ENCODE data around the gene AGMO.

AGMO gene

GRCh38 chr7:15396210-15397158 lies 165.3 kb downstream of the AGMO start:
- TF ChIP-seq ZFX (IDR thresholded peaks at IDR 0.05) (no peak), CTCF (conservative IDR thresholded peaks at IDR 0.05) (no peak)
- peak overlapping the region; percentile 35; the same call in 1 of the 2 replicates for H3K27ac ChIP-seq

DNA sequence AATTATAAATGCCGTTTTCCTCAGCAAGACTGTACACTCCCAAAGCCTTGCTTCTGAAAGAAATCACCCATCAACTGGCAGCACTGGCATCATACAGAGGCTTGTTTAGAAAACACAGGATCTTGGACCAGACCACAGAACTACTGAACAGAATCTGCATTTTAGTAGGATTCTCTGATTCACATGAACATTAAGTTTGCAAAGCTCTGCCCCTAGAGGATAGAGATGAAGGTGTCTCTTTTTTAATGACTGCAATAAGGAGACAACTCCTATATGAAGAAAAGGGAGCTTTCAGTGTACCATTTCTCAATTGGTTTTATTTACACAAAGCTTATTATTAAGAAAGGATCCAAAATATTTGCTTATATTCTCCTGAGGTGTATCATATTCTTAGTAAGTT lies 172.7 kb downstream of the AGMO start:
- TF ChIP-seq CTCF (conservative IDR thresholded peaks at IDR 0.05) (peak; percentile 42), ZFX (IDR thresholded peaks at IDR 0.05) (no peak)
- H3K27ac ChIP-seq, result no peak overlapping the region

DNA sequence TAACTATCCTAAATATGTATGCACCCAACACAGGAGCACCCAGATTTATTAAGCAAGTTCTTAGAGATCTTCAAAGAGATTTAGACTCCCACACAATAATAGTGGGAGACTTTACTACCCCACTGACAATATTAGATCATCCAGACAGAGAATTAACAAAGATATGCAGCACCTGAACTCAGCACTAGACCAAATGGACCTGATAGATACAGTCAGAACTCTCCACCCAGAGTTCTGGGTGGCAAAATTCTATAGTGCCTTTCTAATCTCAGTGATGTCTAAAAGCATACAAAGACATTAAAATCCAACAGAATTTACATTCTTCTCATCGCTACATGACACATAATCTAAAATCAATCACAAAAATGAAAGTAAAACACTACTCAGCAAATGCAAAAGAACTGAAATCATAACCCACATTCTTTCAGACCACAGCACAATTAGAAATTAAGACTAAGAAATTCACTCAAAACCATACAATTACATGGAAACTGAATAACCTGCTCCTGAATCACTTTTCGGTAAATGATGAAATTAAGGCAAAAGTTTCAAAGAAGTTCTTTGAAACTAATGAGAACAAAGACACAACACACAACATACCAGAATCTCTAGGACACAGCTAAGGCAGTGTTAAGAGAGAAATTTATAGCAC lies 183.2 kb downstream of the AGMO start:
- no peak overlapping the region for H3K27ac ChIP-seq
- no peak for TF ChIP-seq CTCF (conservative IDR thresholded peaks at IDR 0.05)

DNA sequence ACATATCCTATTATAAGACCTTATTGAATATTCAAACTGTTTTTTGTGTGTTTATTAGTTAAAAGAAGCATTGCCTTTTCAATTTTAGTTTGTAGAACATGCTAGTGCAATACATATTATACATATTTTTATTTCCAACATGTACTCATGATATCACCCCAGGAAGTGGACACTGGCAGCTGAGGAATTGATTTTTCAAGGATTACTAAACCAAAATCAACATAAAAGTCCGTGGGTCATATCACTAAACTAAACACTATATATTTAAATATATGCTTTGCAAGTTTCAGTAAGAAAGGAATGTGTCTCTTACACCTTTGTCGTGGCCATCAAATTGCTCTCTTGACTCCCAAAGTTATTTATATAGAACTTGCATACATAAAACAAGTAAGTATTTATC lies 185.2 kb downstream of the AGMO start:
- no peak overlapping the region for H3K27ac ChIP-seq
- TF ChIP-seq CTCF (conservative IDR thresholded peaks at IDR 0.05) (no peak), ZFX (IDR thresholded peaks at IDR 0.05) (no peak)

GRCh38 chr7:15370441-15370840 lies 191.4 kb downstream of the AGMO start:
- H3K27ac ChIP-seq, result no peak overlapping the region
- TF ChIP-seq CTCF (conservative IDR thresholded peaks at IDR 0.05) (no peak), ZFX (IDR thresholded peaks at IDR 0.05) (no peak)

DNA sequence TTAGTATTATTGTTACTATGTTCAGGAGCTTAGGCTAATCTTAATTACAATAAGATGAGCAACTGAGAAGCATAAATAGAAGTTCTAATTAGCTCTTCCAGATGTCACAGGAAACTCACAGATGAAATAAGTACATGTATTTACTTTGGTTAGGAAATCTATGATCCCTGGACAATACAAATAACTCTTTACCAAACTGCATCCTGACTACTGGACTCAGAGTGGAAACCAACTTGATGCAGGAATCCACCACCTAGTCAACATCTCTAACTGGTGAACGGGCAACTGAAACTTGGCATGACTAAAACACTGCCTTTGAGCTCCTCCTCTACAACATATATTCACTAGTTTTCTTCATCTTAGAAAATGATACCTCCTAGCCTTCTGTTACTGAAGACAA lies 193.2 kb downstream of the AGMO start:
- TF ChIP-seq ZFX (IDR thresholded peaks at IDR 0.05) (no peak), CTCF (conservative IDR thresholded peaks at IDR 0.05) (no peak)

GRCh38 chr7:15367897-15368296 lies 193.9 kb downstream of the AGMO start:
- no peak for TF ChIP-seq ZFX (IDR thresholded peaks at IDR 0.05)
- TF ChIP-seq CTCF (conservative IDR thresholded peaks at IDR 0.05), result no peak
- no peak overlapping the region for H3K27ac ChIP-seq

More for the DNA sequence above, 193.2 kb downstream of the AGMO start:
- H3K27ac ChIP-seq, result no peak overlapping the region
